NCI-H524 treated with DMSO at 0.1 percent for 48 hours (cell line): ENCODE measurements around the gene ANKRD10.
"Not testable (repeated sequence)": the region's sequence is repeated elsewhere in the genome, so short reads cannot be mapped to it uniquely, and the experiment has no call there.

Experiments
- DNase-seq: peaks from one replicate; lab custom pipeline; 2025; lab: John Stamatoyannopoulos, UW

ANKRD10 gene

GRCh38 chr13:110915057-110915873 lies at the start of gene ANKRD10:
Gene ANKRD10 (minus strand): TSS chr13:110915069. CDS start chr13:110914934, 135 bp downstream.
- DNase-seq: peak; percentile 92

GRCh38 chr13:110964229-110965037 lies 49.6 kb upstream of the ANKRD10 start:
- no peak for DNase-seq

- DNase-seq: no peak
These were observed 48.7 kb upstream of the ANKRD10 start for GRCh38 chr13:110963554-110963970.

GRCh38 chr13:110961959-110962358 lies 47.1 kb upstream of the ANKRD10 start:
- no peak for DNase-seq

- no peak for DNase-seq
These were observed 45.3 kb upstream of the ANKRD10 start for GRCh38 chr13:110960204-110960603.

GRCh38 chr13:110957931-110958330 lies 43.1 kb upstream of the ANKRD10 start:
- DNase-seq: no peak

GRCh38 chr13:110957181-110957884 lies 42.5 kb upstream of the ANKRD10 start:
- DNase-seq: no peak

- DNase-seq: not testable (repeated sequence)
These were observed 41.3 kb upstream of the ANKRD10 start for GRCh38 chr13:110956216-110956615.

GRCh38 chr13:110955608-110956007 lies 40.7 kb upstream of the ANKRD10 start:
- not testable (repeated sequence) for DNase-seq

- DNase-seq: not testable (repeated sequence)
These were observed 40.2 kb upstream of the ANKRD10 start for GRCh38 chr13:110955072-110955503.

- DNase-seq: not testable (repeated sequence)
These were observed 39.7 kb upstream of the ANKRD10 start for GRCh38 chr13:110954533-110954920.

- no peak for DNase-seq
These were observed 39.1 kb upstream of the ANKRD10 start for GRCh38 chr13:110953833-110954532.

GRCh38 chr13:110953416-110953815 lies 38.5 kb upstream of the ANKRD10 start:
- DNase-seq: no peak

- not testable (repeated sequence) for DNase-seq
These were observed 37.3 kb upstream of the ANKRD10 start for GRCh38 chr13:110952135-110952534.

- DNase-seq: no peak
These were observed 36.1 kb upstream of the ANKRD10 start for GRCh38 chr13:110950819-110951570.

- no peak for DNase-seq
These were observed 35.5 kb upstream of the ANKRD10 start for GRCh38 chr13:110950356-110950755.

GRCh38 chr13:110949628-110950027 lies 34.8 kb upstream of the ANKRD10 start:
- DNase-seq: no peak

GRCh38 chr13:110949116-110949515 lies 34.2 kb upstream of the ANKRD10 start:
- no peak for DNase-seq

- not testable (repeated sequence) for DNase-seq
These were observed 32.5 kb upstream of the ANKRD10 start for GRCh38 chr13:110947338-110947737.

GRCh38 chr13:110945928-110946570 lies 31.2 kb upstream of the ANKRD10 start:
- no peak for DNase-seq
